Smooth muscle cell of the brain vasculature (primary cell): Measurements from ENCODE around the gene MEAK7.

Experiments used
- DNase-seq: peaks from one replicate; pipeline ENCODE4 v3.0.0-alpha.2; 2012; ENCODE audit warnings: low read depth, low spot score

MEAK7 gene

GRCh38 chr16:84489131-84489530 is 15.3 kb downstream of the MEAK7 start:
- no peak for DNase-seq

GRCh38 chr16:84487358-84487757 is 17.1 kb downstream of the MEAK7 start:
- DNase-seq: no peak

- no peak for DNase-seq
Measured at GRCh38 chr16:84486551-84487235, 17.8 kb downstream of the MEAK7 start.

- DNase-seq: no peak
Measured at GRCh38 chr16:84486126-84486525, 18.3 kb downstream of the MEAK7 start.

GRCh38 chr16:84485255-84486010 is 19.0 kb downstream of the MEAK7 start:
- DNase-seq: no peak

- peak; percentile 29 for DNase-seq
Measured at GRCh38 chr16:84484579-84485254, 19.7 kb downstream of the MEAK7 start.

GRCh38 chr16:84483882-84484565 is 20.4 kb downstream of the MEAK7 start:
- DNase-seq: no peak

GRCh38 chr16:84482951-84483881 is 21.2 kb downstream of the MEAK7 start:
- DNase-seq: no peak

GRCh38 chr16:84482001-84482891 is 22.2 kb downstream of the MEAK7 start:
- no peak for DNase-seq

GRCh38 chr16:84481051-84481735 is 23.3 kb downstream of the MEAK7 start:
- DNase-seq: no peak

GRCh38 chr16:84479716-84480450 is 24.6 kb downstream of the MEAK7 start:
- DNase-seq: no peak

GRCh38 chr16:84478172-84478947 is 26.1 kb downstream of the MEAK7 start:
- no peak for DNase-seq

- no peak for DNase-seq
Measured at GRCh38 chr16:84477661-84478060, 26.8 kb downstream of the MEAK7 start.

GRCh38 chr16:84476401-84476800 is 28.1 kb downstream of the MEAK7 start:
- DNase-seq: no peak

GRCh38 chr16:84475643-84476240 is 28.7 kb downstream of the MEAK7 start:
- no peak for DNase-seq

- no peak for DNase-seq
Measured at GRCh38 chr16:84471966-84472365, 32.5 kb downstream of the MEAK7 start.

- no peak for DNase-seq
Measured at GRCh38 chr16:84471316-84471715, 33.1 kb downstream of the MEAK7 start.
